Motor neuron (in vitro differentiated cells): ENCODE measurements around the gene TAGLN. TPM values are rescaled to one million over a fixed set of nuclear protein-coding genes. Genes with fewer than 3 reads are reported as not detected.

Source experiments
- ATAC-seq, 8 experiments: fragments of 200-7000 bp; cut with Tn5 transposase; replicated peaks in 6 of 8; 2 replicates each; pipeline ENCODE4 v1.8.0; 2021; ENCODE audit warnings: mild to moderate bottlenecking in 8 of 8, moderate library complexity in 8 of 8
- H3K27ac ChIP-seq, 2 donors: fragments of 250-450 bp; sonication (Bioruptor Pico); 2 replicates each; pipeline ENCODE4 v1.9.0; 2021; ENCODE audit warnings: antibody characterized with exemption in 2 of 2, mild to moderate bottlenecking in 2 of 2, moderate library complexity in 1 of 2
- H3K4me1 ChIP-seq, 2 donors: fragments of 250-450 bp; sonication (Bioruptor Pico); replicated peaks in 1 of 2; 2 replicates each; pipeline ENCODE4 v1.6.1; 2021; ENCODE audit warnings: antibody characterized with exemption in 2 of 2, mild to moderate bottlenecking in 2 of 2, moderate library complexity in 1 of 2
- H3K4me3 ChIP-seq, 5 donors: fragments of 250-450 bp; sonication (Bioruptor Pico); 2 replicates each; pipeline ENCODE4 v1.9.0; 2021; ENCODE audit warnings: antibody characterized with exemption in 5 of 5, mild to moderate bottlenecking in 5 of 5, moderate library complexity in 4 of 5
- WGBS, 10 experiments: fragments of 450-650 bp; shearing (Covaris generic); methylation state at CpG; one replicate each; pipeline ENCODE4 v1.0.0; 2022; 5-methylcytosine and 5-hydroxymethylcytosine counted together
- in situ Hi-C, 9 experiments: fragments of 400-800 bp; cut with MboI; loops; one replicate each; pipeline ENCODE4 v1.15.0; 2021; ENCODE audit warnings: low sequenced_read_pairs in 9 of 9, low pct_unique_long_range_greater_than_20kb in 2 of 9; ENCODE audit not compliant: unreplicated experiment in 9 of 9
- total RNA-seq, 8 experiments: library from RNA; unstranded; fragments of 300-600 nt; gene quantifications; 2 replicates each; pipeline versions ENCODE4 v1.2.3 to v1.2.4, GENCODE V29; 2022

TAGLN gene
- total RNA-seq, 8 experiments from 2014 or later: 1.5 to 622 (median 4.9) TPM

DNA sequence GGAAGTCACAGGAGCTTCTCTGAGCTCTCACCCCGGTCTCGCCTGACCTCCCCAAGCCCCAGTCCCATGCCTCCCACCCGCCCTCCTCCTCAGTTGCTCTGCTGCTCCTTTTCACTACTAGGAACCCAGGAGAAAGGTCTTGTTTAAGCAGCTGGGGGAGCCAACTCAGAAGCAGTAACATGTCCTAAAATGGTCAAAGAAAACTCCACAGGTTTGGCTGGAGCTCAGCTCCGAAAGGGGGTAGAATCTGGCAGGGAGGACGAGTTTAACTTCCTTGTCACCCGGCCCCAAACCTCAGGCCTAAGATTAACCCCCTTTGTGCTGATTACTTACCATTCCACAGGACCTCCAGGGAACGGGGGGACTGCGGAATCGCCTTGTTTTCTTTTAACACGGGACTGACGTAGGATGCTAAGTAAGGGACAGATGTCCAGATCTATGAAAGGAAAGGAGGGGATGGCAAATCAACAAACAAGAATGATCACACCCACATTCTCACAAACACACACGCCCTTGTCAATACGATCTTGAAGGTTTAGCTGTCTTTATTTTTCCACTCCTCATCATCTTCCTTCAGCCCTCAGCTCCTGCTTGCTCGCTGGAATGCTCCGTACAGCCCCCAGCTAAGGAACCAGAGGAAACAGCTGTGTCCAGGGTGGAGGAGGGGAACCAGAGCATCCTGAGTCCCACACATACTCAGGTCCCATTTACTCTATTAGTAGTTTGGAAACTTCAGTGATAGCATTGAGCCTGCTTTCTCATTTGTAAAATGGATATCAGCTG lies 19.2 kb downstream of the TAGLN start:
- 80 to 97% (median 86%) methylated on average over 1 to 11 of the region's 15 CpGs; no CpG with 5 or more reads in 2 of the 10 experiments for WGBS, 10 experiments
- Histone ChIP-seq H3K4me1 (no peaks in the 10 kb centered on the region), H3K4me3 (no peak overlapping the region), H3K27ac (no peak overlapping the region)
- in situ Hi-C loops: no loop called here
- no peak for ATAC-seq

DNA sequence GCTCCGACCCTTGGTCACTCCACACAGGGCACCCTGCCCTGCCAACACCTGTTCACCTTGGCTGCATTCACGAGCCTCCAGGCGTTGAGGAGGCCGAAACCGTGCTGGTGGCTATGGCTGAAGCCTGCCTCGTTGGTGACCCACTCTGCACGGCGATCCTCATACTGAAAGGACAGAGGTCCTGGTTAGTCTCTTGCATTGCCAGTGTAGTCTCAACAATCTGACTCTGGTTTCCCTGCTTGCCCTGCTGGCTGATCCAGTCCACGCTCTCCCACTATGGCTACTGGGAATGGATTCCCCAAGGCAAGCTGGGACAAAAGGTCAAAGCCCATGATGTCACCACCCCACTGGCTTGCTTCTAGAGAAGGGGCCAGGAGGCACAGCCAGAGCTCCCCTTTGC lies 19.8 kb downstream of the TAGLN start:
- ATAC-seq: no peak
- WGBS, 10 experiments: 86 to 100% (median 93%) methylated on average over 1 to 7 of the region's 9 CpGs; no CpG with 5 or more reads in 4 of the 10 experiments
- no peaks in the 10 kb centered on the region for H3K4me1 ChIP-seq
- H3K4me3 ChIP-seq: no peak overlapping the region
- in situ Hi-C loops: no loop called here
- H3K27ac ChIP-seq: no peak overlapping the region

DNA sequence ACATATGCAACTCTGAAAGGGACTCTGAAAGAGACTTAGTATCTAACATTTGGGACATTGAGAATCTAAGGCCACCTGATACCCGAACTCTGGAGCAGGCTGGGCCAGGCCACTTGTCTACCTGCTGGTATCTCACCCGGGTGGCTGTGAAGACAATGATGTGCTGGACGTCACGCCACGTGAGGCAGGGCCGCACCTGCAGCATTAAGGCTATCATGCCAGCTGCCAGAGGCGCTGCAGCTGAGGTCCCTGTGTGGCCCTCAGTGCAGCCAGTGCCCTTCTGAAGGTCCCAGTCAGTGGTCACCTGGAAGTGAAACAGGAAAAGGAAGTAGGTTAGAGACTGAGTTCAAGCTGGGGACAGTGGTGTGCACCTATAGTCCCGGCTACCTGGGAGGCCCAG lies 20.3 kb downstream of the TAGLN start:
- Histone ChIP-seq H3K4me1 (no peaks in the 10 kb centered on the region), H3K27ac (no peak overlapping the region), H3K4me3 (no peak overlapping the region)
- WGBS, 10 experiments: 90 to 100% (median 97%) methylated on average over 1 to 6 of the region's 8 CpGs; no CpG with 5 or more reads in 5 of the 10 experiments
- in situ Hi-C loops: no loop called here
- no peak for ATAC-seq

DNA sequence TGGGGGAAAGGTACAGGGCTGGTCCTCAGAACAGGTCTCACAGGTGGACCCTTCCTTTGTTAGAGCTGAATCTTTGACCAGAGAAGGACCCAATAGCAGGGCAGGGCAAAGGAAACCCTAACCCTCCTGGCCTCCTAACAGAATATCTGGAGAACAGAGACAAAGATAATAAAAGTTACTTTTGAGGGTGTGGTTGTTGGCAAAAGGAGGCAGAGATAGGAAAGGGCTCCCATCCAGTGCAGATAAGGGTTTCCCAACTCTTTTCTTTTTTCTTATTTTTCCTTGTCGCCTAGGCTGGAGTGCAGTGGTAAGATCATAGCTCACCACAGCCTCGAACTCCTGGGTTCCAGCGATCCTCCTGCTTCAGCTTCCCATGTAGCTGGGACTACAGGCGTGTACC lies 20.8 kb downstream of the TAGLN start:
- no peak overlapping the region for H3K27ac ChIP-seq
- H3K4me3 ChIP-seq: no peak overlapping the region
- in situ Hi-C loops: no loop called here
- no peaks in the 10 kb centered on the region for H3K4me1 ChIP-seq
- WGBS, 10 experiments: 86 to 100% (median 96%) methylated on average over 1 to 4 of the region's 4 CpGs; no CpG with 5 or more reads in 3 of the 10 experiments
- ATAC-seq: no peak

DNA sequence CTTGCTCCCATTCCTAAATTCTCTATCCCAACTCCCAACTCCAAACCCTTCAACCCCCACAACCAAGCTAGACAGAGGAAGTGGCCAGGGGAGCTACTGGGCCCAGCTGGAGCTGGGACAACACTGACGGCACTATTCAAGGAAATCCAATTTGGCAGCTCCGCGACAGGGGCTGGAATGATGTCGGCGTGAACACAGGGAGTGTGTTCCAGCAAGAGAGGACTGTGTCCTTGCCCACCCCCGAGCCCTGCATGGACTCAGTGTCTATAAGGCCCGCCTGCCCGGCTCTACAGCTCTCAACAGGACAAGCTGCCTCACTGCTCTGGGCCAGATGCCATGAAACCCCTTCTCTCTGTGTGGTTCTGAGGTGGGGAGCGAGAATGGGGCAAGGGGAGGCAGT lies 21.4 kb downstream of the TAGLN start:
- Histone ChIP-seq H3K4me3 (no peak overlapping the region), H3K4me1 (no peaks in the 10 kb centered on the region), H3K27ac (no peak overlapping the region)
- ATAC-seq: no peak
- 67 to 100% (median 89%) methylated on average over 1 to 6 of the region's 9 CpGs; no CpG with 5 or more reads in 5 of the 10 experiments for WGBS, 10 experiments
- in situ Hi-C loops: no loop called here

DNA sequence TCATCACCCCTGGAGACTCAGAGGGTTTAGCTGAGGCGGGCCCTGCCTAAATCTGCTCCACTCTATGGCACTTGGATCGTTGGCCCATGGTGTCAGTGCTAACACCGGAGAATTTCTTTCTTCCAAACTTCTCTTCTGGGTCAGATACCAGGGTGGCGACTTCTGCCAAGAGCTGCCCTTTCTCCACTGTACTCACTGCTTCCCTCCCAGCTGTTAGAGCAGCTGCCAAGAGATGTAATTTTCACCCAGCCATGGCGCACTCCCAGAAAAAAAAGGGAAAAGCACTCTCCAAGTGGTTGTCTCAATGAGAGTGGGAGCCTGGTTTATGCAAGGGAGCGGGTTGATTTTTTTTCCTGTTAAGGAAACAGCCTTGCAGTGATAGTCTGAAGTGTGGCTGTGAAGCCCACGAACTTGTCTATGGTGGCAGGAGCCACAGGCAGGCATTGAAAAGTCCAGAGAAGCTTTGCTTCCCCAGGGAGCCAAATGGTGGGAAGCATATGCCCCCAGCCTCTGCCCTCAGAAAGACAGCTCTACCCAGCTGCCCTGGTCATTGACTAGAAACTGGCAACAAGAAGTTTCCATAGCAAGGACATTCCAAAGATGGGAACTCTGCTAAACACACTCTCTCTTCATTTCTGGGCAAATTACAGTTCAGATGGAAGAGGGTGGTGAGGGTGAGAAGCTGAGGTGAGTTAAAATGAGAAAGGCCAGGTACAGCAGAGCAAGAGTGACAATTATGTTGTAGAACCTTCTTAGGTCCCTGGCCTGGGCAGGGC lies 22.0 kb downstream of the TAGLN start:
- no peak for ATAC-seq
- in situ Hi-C loops: no loop called here
- H3K4me1 ChIP-seq: no peaks in the 10 kb centered on the region
- H3K4me3 ChIP-seq: no peak overlapping the region
- WGBS, 10 experiments: 30 to 100% (median 100%) methylated on average over 1 to 5 of the region's 7 CpGs; no CpG with 5 or more reads in 3 of the 10 experiments
- H3K27ac ChIP-seq: no peak overlapping the region

DNA sequence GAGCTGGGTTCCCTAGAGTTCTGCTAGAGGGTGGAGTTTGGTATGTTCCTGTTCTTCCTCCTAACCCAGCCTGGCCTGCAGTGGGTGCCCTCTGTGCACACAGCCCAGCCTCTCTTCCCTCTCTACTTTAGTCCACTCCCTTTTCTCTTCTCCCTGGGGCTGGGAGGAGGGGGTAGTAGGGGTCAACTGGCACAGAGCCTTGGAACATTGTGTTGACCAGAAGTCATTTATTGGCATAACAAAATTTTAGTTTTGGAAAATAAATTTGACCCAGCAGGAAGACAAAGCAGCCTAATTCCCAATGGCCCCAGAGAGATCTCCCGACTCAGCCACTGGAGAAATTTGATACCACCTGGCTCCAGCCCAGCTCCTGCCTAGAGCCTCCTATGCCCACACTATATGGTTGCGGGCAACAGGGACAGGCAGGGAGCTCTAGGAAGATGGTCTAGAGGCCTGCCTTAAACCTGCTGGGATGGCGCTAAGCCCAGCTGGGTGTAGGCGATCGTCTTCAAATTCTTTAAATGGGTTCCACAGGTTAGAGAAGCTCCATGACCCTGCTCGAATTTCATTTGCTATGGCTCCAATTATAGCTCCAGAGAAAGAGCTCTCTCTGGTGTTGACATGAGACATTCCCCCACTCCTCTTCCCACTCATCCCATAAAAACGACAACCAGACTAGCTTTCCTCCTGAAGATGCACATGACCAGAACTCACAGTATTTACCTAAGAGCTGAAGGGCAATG lies 22.8 kb downstream of the TAGLN start:
- WGBS, 10 experiments: 20 to 80% (median 63%) methylated on average over 1 to 4 of the region's 7 CpGs; no CpG with 5 or more reads in 2 of the 10 experiments
- peak in 3 of 8 experiments; percentile 22 to 57 (median 35) for ATAC-seq
- in situ Hi-C loops: no loop called here
- H3K4me3 ChIP-seq: no peak overlapping the region
- no peak overlapping the region for H3K27ac ChIP-seq
- no peaks in the 10 kb centered on the region for H3K4me1 ChIP-seq

DNA sequence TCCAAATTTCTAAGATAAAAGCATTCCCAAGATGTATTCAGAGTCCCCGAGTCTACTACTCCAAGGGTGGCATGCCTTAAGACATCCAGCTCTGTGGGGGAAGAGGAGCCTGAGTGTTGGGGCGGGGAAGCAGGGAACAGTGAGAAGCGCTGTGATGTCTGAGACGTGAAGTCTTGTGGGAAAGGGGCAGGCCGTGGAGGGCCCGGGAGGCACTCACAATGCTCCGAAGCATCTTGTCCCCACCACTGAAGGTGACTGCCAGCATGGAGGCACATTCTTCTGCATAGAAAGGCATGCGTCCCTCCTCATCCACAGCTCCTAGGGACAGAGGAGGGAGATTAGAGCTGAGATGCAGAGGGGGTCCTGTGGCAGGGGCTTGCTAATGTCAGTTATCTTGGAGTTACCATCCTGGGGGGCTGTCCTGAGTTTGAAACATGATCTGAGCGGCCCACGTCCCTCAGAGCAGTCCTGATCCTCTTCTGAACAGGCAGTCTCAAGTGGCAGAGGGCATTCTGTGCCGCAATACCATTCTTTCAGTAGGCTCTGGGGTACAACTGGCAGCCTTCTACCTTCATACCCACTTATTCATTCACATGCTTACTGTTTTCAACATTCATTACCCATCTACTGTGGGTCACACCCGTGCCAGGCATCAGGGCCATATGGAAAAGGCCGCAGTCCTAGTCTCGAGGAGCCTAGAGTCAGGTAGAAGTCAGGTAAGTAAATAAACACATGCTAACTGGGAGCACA lies 24.0 kb downstream of the TAGLN start:
- no peak overlapping the region for H3K27ac ChIP-seq
- 90 to 100% (median 99%) methylated on average over 1 to 7 of the region's 14 CpGs; no CpG with 5 or more reads in 4 of the 10 experiments for WGBS, 10 experiments
- in situ Hi-C loops: no loop called here
- no peaks in the 10 kb centered on the region for H3K4me1 ChIP-seq
- ATAC-seq: no peak
- no peak overlapping the region for H3K4me3 ChIP-seq

DNA sequence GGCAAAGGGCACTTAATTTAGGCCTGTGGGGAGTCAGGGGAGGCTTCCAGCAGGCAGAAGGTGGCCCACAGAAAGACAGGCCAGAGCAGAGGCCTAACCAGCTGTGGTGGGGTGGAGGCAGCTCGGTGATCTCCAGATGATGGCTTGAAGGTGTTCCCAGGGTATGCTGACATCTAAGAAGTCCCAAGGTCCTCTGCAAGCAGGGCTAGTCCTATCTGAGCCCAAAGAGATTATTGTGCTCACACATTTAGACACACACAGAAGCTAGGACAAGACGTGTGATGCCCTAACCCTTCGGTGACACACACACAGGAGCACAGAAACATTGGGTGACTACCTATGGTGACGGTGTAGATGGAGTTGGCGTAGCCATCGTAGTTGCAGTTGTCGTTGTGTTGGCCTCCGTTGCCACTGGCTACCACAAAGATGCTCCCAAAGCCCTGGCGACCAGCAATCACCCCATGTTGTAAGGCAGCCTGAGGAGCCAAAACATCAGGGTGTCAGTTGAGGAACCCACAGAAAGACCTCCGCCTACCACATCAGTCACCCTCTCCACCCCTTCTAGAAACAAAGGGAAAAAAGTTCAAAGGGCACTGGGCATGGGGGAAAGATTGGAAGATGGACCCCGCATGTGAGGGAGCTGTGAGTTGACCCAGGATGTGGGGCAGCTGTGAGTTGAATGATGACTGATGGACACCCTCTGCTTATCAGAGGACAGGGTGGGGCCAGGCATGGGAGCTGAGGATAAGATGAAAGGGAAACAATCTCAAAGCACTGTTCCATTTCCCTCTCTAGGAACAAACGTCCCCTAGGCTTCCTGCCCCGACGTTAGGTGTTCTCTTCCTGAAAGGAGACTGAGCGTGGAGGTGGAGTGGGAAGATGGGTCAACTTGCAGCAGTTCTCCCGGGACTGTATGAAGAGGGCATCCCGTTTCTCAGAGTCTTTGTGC lies 24.8 kb downstream of the TAGLN start:
- no peak for ATAC-seq
- 8 to 94% (median 89%) methylated on average over 1 to 11 of the region's 17 CpGs; no CpG with 5 or more reads in 2 of the 10 experiments for WGBS, 10 experiments
- in situ Hi-C loops: no loop called here

DNA sequence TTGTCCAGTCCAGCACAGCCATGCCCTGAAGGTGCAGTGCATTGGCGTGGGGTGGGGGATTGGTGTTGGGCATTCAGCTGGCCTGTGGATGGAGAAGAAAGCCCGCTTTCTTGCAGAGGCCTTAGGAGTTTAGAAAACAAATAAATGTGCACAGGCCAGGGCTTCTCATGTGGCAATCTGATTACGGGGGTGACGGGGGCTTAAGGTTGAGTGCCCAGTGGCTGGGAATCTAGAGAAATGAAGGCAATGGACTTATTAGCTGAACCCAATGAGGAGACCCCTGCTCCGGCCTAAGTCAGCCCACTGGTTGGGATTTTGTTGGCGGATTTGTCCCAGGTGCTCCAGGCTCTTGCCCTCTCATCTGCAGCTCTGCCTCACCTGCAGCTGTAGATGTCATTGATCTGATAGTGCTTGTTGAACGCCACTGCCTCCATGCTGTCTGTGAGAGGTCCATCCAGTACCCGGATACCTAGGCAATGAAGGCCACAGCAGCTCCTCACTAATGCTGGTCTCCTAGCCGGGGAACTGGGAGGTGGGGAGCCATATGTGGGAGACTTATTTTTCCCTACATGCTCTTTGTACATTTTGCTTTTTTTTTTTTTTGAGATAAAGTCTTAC lies 26.5 kb downstream of the TAGLN start:
- H3K4me1 ChIP-seq: peaks cover under 1 to 1% of the 10 kb centered on the region in 2 donors
- in situ Hi-C loops: no loop called here
- ATAC-seq: no peak
- H3K4me3 ChIP-seq: no peak overlapping the region
- no peak overlapping the region for H3K27ac ChIP-seq
- 67 to 100% (median 85%) methylated on average over 1 to 7 of the region's 9 CpGs; no CpG with 5 or more reads in 2 of the 10 experiments for WGBS, 10 experiments

More for the DNA sequence above, 24.8 kb downstream of the TAGLN start:
- Histone ChIP-seq H3K4me3 (no peak overlapping the region), H3K27ac (no peak overlapping the region), H3K4me1 (no peaks in the 10 kb centered on the region)
